ENCODE data around the gene LDLRAD4.

Gene LDLRAD4

GRCh38 chr18:13537022-13537780, 318.6 kb downstream of the LDLRAD4 start:
- DNase-seq (ENCODE audit: low read depth), result no peak

- no peak for DNase-seq (ENCODE audit: low read depth)
Measured at GRCh38 chr18:13538630-13539029, 320.1 kb downstream of the LDLRAD4 start.

GRCh38 chr18:13539050-13539449, 320.5 kb downstream of the LDLRAD4 start:
- DNase-seq (ENCODE audit: low read depth), result no peak

- DNase-seq (ENCODE audit: low read depth), result no peak
Measured at GRCh38 chr18:13539843-13540476, 321.4 kb downstream of the LDLRAD4 start.

GRCh38 chr18:13540477-13541182, 322.1 kb downstream of the LDLRAD4 start:
- no peak for DNase-seq (ENCODE audit: low read depth)

- DNase-seq (ENCODE audit: low read depth), result no peak
Measured at GRCh38 chr18:13541621-13542519, 323.3 kb downstream of the LDLRAD4 start.

- DNase-seq (ENCODE audit: low read depth), result no peak
Measured at GRCh38 chr18:13542520-13542847, 323.9 kb downstream of the LDLRAD4 start.

- DNase-seq (ENCODE audit: low read depth), result no peak
Measured at GRCh38 chr18:13543144-13543543, 324.6 kb downstream of the LDLRAD4 start.

- DNase-seq (ENCODE audit: low read depth), result no peak
Measured at GRCh38 chr18:13543811-13544732, 325.5 kb downstream of the LDLRAD4 start.

GRCh38 chr18:13544953-13545352, 326.4 kb downstream of the LDLRAD4 start:
- DNase-seq (ENCODE audit: low read depth), result no peak

GRCh38 chr18:13545514-13545913, 327.0 kb downstream of the LDLRAD4 start:
- no peak for DNase-seq (ENCODE audit: low read depth)

- no peak for DNase-seq (ENCODE audit: low read depth)
Measured at GRCh38 chr18:13545955-13546354, 327.4 kb downstream of the LDLRAD4 start.

- DNase-seq (ENCODE audit: low read depth), result no peak
Measured at GRCh38 chr18:13546638-13547037, 328.1 kb downstream of the LDLRAD4 start.

- DNase-seq (ENCODE audit: low read depth), result no peak
Measured at GRCh38 chr18:13547347-13547746, 328.8 kb downstream of the LDLRAD4 start.

- DNase-seq (ENCODE audit: low read depth), result no peak
Measured at GRCh38 chr18:13548106-13548819, 329.7 kb downstream of the LDLRAD4 start.

- no peak for DNase-seq (ENCODE audit: low read depth)
Measured at GRCh38 chr18:13548966-13549879, 330.7 kb downstream of the LDLRAD4 start.

GRCh38 chr18:13549880-13550232, 331.3 kb downstream of the LDLRAD4 start:
- no peak for DNase-seq (ENCODE audit: low read depth)

GRCh38 chr18:13550418-13551304, 332.1 kb downstream of the LDLRAD4 start:
- no peak for DNase-seq (ENCODE audit: low read depth)

GRCh38 chr18:13551305-13551603, 332.7 kb downstream of the LDLRAD4 start:
- DNase-seq (ENCODE audit: low read depth), result no peak

Data from stromal cell of bone marrow (primary cell).